Gastrocnemius medialis (tissue), 4 donors: ENCODE data around the gene DNMBP. TPM values are rescaled to one million over a fixed set of nuclear protein-coding genes. Genes with fewer than 3 reads are reported as not detected.
"Not testable (repeated sequence)": the region's sequence is repeated elsewhere in the genome, so short reads cannot be mapped to it uniquely, and the experiment has no call there.

Source experiments
- ATAC-seq, 2 donors: fragments of 150-250 bp; one replicate each; pipeline ENCODE4 v1.9.1; 2016
- DNase-seq, 2 donors: peaks; one replicate each; pipeline ENCODE4 v3.0.0-alpha.2; 2019
- H3K27ac ChIP-seq, 4 donors: fragments of 200-600 bp; sonication (generic); 1 replicate in 1 of 4; 2 replicates in 3 of 4; pipeline ENCODE4 v1.5.1; 2016 to 2018; ENCODE audit warnings: mild to moderate bottlenecking in 2 of 4, moderate library complexity in 1 of 4
- H3K27me3 ChIP-seq, 3 donors: fragments of 200-600 bp; sonication (generic) in 2 of 3; 1 replicate in 1 of 3; 2 replicates in 2 of 3; pipeline versions ENCODE4 v1.5.1 to v1.6.0; 2016 to 2019; ENCODE audit warnings: mild to moderate bottlenecking in 1 of 3, moderate library complexity in 1 of 3
- H3K36me3 ChIP-seq, 2 donors: fragments of 200-600 bp; sonication (generic) in 1 of 2; one replicate each; pipeline ENCODE4 v1.5.1; 2017 to 2018
- H3K4me1 ChIP-seq, 2 donors: fragments of 200-600 bp; sonication (generic) in 1 of 2; one replicate each; pipeline ENCODE4 v1.5.1; 2016 to 2017; ENCODE audit warnings: mild to moderate bottlenecking in 2 of 2
- H3K4me3 ChIP-seq, 4 donors: fragments of 200-600 bp; sonication (generic) in 3 of 4; 1 replicate in 1 of 4; 2 replicates in 3 of 4; pipeline ENCODE4 v1.5.1; 2016 to 2019; ENCODE audit warnings: mild to moderate bottlenecking in 2 of 4
- H3K9me3 ChIP-seq, 3 donors: fragments of 200-600 bp; sonication (generic) in 2 of 3; 1 replicate in 1 of 3; 2 replicates in 2 of 3; pipeline ENCODE4 v1.5.1; 2016 to 2019
- POLR2A ChIP-seq, 2 donors: fragments of 450-650 bp; IDR thresholded peaks; one replicate each; pipeline ENCODE4 v1.6.1; 2017; ENCODE audit warnings: antibody characterized with exemption in 2 of 2, mild to moderate bottlenecking in 2 of 2, moderate library complexity in 2 of 2
- in situ Hi-C, 4 donors: fragments of 200-750 bp; cut with MboI; loops; one replicate each; pipeline versions ENCODE4 v1.15.0 to v1.8.0; 2017; ENCODE audit warnings: low sequenced_read_pairs in 4 of 4
- intact Hi-C: fragments of 100-400 bp; cut with DNase I; formaldehyde crosslinking; loops from one replicate; pipeline ENCODE4 v1.15.1; 2023; ENCODE audit warnings: low total_unique reads
- total RNA-seq, 4 donors: library from RNA; depleted of rRNA; stranded (reverse); fragments of >200 nt; gene quantifications; one replicate each; pipeline versions ENCODE4 v1.1.0 to v1.2.3, GENCODE V29; 2016
- TF ChIP-seq, protein P1 (sequence below), 5 experiments: fragments of 450-650 bp in 3 of 5; fragments of 200-600 bp in 2 of 5; sonication (generic) in 2 of 5; IDR thresholded peaks in 4 of 5; conservative IDR thresholded peaks in 1 of 5; 1 replicate in 4 of 5; 2 replicates in 1 of 5; pipeline ENCODE4 v1.5.1; 2016 to 2019; ENCODE audit warnings: antibody characterized with exemption in 5 of 5, mild to moderate bottlenecking in 3 of 5, moderate library complexity in 3 of 5

DNMBP gene
- total RNA-seq, 4 donors from 2014 or later: 9.5 to 22.5 (median 15.0) TPM

DNA sequence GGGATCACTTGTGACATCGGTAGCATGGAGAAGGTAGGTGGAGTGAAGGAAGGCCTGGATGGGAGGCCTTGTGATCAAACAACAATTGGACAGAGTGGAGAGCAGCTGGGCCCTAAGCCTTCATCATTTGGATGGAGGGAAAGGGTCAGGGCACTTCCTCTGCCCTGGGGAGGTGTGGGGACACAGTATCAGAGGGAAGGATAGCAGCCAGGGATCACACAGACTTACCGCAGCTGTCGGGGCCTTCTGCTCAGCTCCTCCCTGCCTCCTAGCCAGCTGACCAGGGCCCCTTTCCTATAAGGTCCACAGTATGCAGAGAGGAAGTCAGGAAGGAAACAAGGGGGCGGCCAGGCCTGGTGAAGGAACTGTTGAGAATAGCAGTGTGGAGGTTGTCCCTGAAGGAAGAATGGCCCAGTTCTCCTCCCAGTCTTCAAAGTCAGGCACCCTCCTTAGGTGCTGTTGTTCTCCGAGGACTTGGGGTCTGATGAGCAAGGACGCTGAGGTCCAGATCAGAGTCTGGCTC lies 165.3 kb downstream of the DNMBP start:
- intact Hi-C loops: loop anchor here (10.0 kb wide), 1 partner anchor 170 kb away; no protein-coding TSS in a partner anchor
- no peak for ATAC-seq
- TF ChIP-seq, protein P1, sequence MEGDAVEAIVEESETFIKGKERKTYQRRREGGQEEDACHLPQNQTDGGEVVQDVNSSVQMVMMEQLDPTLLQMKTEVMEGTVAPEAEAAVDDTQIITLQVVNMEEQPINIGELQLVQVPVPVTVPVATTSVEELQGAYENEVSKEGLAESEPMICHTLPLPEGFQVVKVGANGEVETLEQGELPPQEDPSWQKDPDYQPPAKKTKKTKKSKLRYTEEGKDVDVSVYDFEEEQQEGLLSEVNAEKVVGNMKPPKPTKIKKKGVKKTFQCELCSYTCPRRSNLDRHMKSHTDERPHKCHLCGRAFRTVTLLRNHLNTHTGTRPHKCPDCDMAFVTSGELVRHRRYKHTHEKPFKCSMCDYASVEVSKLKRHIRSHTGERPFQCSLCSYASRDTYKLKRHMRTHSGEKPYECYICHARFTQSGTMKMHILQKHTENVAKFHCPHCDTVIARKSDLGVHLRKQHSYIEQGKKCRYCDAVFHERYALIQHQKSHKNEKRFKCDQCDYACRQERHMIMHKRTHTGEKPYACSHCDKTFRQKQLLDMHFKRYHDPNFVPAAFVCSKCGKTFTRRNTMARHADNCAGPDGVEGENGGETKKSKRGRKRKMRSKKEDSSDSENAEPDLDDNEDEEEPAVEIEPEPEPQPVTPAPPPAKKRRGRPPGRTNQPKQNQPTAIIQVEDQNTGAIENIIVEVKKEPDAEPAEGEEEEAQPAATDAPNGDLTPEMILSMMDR (IDR thresholded peaks at IDR 0.05 in 4 of 5, conservative IDR thresholded peaks at IDR 0.05 in 1 of 5): no peak
- TF ChIP-seq POLR2A (IDR thresholded peaks at IDR 0.05): no peak
- no peaks in the 10 kb centered on the region for H3K27me3 ChIP-seq
- H3K27ac ChIP-seq: no peak overlapping the region
- H3K4me3 ChIP-seq: no peak overlapping the region
- DNase-seq: no peak
- H3K4me1 ChIP-seq: peaks cover 0 to 6% of the 10 kb centered on the region in 2 donors
- in situ Hi-C loops: loop anchor here in 2 of 4 donors (5.0 to 10.0 kb wide), 2 partner anchors 170 to 203 kb away; no protein-coding TSS in a partner anchor
- H3K36me3 ChIP-seq: no peaks in the 10 kb centered on the region
- H3K9me3 ChIP-seq: no peaks in the 10 kb centered on the region

DNA sequence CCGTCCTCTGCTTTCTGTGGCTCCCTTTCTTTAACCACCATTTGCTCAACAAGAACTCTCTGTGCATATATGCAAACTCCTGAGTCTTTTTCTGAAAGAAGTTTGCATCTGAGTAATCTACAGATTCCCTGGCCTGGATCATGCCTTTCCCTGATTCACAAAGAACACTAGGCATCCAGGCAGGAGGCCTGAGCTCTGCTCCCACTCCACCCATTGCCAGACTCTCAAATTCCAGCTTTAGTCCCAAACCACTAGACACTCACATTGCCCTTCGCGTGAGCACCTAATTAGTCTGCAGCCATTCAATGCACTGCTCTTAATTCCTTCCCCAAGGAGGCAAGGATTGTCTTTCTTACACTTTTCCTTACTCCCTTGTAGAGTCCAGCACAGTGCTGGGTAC lies 166.4 kb downstream of the DNMBP start:
- intact Hi-C loops: loop anchor here (10.0 kb wide), 1 partner anchor 171 kb away; no protein-coding TSS in a partner anchor
- Histone ChIP-seq H3K4me3 (no peak overlapping the region), H3K27me3 (no peaks in the 10 kb centered on the region), H3K9me3 (no peaks in the 10 kb centered on the region), H3K36me3 (no peaks in the 10 kb centered on the region), H3K27ac (no peak overlapping the region), H3K4me1 (peaks cover 0 to 6% of the 10 kb centered on the region in 2 donors)
- ATAC-seq (no peak), DNase-seq (no peak)
- in situ Hi-C loops: loop anchor here in 2 of 4 donors (5.0 to 10.0 kb wide), 2 partner anchors 171 to 204 kb away; no protein-coding TSS in a partner anchor
- TF ChIP-seq, protein P1 (IDR thresholded peaks at IDR 0.05 in 4 of 5, conservative IDR thresholded peaks at IDR 0.05 in 1 of 5): no peak
- TF ChIP-seq POLR2A (IDR thresholded peaks at IDR 0.05): no peak

DNA sequence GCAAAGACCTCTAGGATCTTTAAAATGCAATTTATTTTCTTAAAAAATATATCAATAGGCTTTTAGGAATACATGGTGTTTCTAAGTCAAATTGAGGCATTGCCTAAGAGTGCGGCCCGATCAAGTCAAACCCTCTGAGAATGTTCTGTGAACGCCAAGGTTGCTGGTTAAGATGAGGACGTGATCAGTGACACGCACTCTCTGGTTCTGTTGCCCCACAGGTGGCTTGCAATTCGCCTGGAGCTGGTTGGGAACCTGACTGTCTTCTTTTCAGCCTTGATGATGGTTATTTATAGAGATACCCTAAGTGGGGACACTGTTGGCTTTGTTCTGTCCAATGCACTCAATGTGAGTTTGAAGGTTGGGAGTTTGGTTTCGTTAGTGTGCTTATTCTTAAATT lies 168.0 kb downstream of the DNMBP start:
- H3K27ac ChIP-seq: no peak overlapping the region
- no peaks in the 10 kb centered on the region for H3K27me3 ChIP-seq
- no peaks in the 10 kb centered on the region for H3K36me3 ChIP-seq
- TF ChIP-seq, protein P1 (IDR thresholded peaks at IDR 0.05 in 4 of 5, conservative IDR thresholded peaks at IDR 0.05 in 1 of 5): no peak
- no peak for TF ChIP-seq POLR2A (IDR thresholded peaks at IDR 0.05)
- no peak for DNase-seq
- intact Hi-C loops: loop anchor here (10.0 kb wide), 1 partner anchor 173 kb away; no protein-coding TSS in a partner anchor
- peaks cover 0 to 6% of the 10 kb centered on the region in 2 donors for H3K4me1 ChIP-seq
- H3K9me3 ChIP-seq: no peaks in the 10 kb centered on the region
- H3K4me3 ChIP-seq: no peak overlapping the region
- no peak for ATAC-seq
- in situ Hi-C loops: loop anchor here in 2 of 4 donors (5.0 to 10.0 kb wide), 2 partner anchors 173 to 206 kb away; no protein-coding TSS in a partner anchor

DNA sequence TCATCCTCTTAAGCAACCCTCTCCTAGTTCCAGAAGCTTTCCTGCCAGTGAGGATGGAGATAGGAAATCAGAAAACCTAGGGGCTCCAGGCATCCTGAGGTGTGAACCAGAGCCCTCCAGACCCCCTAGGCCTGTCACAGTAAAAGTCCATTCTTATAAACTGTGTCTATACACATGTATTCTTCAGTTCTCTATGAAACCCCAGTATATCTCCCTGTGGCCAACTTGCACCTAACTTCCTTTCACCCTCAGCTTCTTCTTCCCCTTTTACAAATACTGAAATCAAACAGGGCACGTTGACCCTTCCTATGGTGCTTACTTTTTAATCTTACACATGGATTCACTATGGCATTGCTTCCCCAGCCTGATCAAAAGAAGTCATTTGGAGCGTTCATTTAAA lies 168.9 kb downstream of the DNMBP start:
- H3K36me3 ChIP-seq, H3K27me3 ChIP-seq, H3K9me3 ChIP-seq, H3K4me3 ChIP-seq, H3K4me1 ChIP-seq, ATAC-seq, H3K27ac ChIP-seq, DNase-seq: not testable (repeated sequence)
- in situ Hi-C loops: loop anchor here in 2 of 4 donors (5.0 to 10.0 kb wide), 2 partner anchors 174 to 206 kb away; no protein-coding TSS in a partner anchor
- intact Hi-C loops: loop anchor here (10.0 kb wide), 1 partner anchor 174 kb away; no protein-coding TSS in a partner anchor

DNA sequence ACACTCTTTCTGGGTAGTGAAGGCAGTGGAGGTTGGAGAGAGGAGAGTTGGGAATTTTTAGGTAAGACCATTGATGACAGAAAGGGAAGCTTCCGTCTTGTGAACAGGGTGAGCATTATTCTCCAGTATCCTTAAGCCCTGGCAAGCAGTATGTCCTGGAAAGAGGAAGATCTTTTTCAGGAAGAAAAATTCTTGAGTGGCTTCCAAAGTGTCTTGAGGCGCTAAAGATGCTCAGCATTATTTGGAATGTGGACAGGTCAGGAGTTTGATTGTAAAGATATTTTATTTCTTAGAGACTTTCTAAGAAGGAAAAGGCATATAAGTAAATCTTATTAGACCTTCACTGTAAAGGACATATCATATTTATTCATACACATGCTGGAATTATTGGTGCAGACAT lies 173.0 kb downstream of the DNMBP start:
- Histone ChIP-seq H3K4me3 (no peak overlapping the region), H3K36me3 (peaks cover 0 to 6% of the 10 kb centered on the region in 2 donors), H3K9me3 (no peaks in the 10 kb centered on the region), H3K27me3 (no peaks in the 10 kb centered on the region), H3K27ac (no peak overlapping the region), H3K4me1 (no peaks in the 10 kb centered on the region)
- TF ChIP-seq POLR2A (IDR thresholded peaks at IDR 0.05): no peak
- TF ChIP-seq, protein P1 (IDR thresholded peaks at IDR 0.05 in 4 of 5, conservative IDR thresholded peaks at IDR 0.05 in 1 of 5): no peak
- intact Hi-C loops (no loop called here), in situ Hi-C loops (no loop called here)
- ATAC-seq (no peak), DNase-seq (no peak)
